Measurements from ENCODE around the gene GOLGA6A.

DNA sequence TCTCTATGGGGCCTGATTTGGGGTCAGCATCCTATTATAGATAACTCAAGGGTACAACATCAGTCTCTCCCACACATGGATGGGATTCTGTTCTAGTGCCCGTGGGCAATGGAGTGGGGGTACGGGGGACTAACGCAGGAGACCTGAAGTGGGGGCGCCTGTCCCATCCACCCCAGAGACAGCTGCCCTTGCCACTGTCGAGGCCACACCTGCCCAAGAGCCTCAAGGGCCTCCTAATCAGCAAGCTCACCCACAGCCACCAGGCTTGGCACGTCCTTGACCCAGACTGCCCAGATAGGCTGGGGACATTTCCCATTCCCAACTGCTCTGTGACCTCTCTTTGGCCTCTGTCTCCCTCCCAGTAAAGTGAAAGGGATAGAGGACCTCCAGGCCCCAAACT is 39.5 kb upstream of the GOLGA6A start:
- TF ChIP-seq, protein P1, sequence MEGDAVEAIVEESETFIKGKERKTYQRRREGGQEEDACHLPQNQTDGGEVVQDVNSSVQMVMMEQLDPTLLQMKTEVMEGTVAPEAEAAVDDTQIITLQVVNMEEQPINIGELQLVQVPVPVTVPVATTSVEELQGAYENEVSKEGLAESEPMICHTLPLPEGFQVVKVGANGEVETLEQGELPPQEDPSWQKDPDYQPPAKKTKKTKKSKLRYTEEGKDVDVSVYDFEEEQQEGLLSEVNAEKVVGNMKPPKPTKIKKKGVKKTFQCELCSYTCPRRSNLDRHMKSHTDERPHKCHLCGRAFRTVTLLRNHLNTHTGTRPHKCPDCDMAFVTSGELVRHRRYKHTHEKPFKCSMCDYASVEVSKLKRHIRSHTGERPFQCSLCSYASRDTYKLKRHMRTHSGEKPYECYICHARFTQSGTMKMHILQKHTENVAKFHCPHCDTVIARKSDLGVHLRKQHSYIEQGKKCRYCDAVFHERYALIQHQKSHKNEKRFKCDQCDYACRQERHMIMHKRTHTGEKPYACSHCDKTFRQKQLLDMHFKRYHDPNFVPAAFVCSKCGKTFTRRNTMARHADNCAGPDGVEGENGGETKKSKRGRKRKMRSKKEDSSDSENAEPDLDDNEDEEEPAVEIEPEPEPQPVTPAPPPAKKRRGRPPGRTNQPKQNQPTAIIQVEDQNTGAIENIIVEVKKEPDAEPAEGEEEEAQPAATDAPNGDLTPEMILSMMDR (IDR thresholded peaks at IDR 0.05), result no peak
- no peak for TF ChIP-seq EP300 (IDR thresholded peaks at IDR 0.05)
